ENCODE data around the gene CCNB2.

DNA sequence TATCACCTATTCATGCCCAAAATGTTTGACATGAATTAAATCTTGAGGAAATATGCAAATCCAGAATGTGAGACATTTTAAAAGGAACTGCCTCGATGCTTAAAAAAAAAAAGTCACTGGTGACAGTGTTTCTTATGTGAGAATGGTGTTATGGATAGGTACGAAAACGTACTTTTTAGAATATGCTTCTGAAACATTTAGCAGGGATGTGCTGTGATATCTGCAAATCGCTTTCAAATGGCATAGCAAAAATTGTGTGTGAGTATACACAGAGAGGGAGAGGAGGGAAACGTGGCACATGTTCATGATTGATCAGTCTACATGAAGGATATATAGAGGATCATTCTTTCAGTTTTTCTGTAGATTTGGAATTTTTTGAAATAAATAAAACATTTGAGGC lies 16.0 kb downstream of the CCNB2 start:
- TF ChIP-seq, protein P1, sequence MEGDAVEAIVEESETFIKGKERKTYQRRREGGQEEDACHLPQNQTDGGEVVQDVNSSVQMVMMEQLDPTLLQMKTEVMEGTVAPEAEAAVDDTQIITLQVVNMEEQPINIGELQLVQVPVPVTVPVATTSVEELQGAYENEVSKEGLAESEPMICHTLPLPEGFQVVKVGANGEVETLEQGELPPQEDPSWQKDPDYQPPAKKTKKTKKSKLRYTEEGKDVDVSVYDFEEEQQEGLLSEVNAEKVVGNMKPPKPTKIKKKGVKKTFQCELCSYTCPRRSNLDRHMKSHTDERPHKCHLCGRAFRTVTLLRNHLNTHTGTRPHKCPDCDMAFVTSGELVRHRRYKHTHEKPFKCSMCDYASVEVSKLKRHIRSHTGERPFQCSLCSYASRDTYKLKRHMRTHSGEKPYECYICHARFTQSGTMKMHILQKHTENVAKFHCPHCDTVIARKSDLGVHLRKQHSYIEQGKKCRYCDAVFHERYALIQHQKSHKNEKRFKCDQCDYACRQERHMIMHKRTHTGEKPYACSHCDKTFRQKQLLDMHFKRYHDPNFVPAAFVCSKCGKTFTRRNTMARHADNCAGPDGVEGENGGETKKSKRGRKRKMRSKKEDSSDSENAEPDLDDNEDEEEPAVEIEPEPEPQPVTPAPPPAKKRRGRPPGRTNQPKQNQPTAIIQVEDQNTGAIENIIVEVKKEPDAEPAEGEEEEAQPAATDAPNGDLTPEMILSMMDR (IDR thresholded peaks at IDR 0.05; ENCODE audit: poor library complexity) = no peak
- TF ChIP-seq EZH2phosphoT487 (IDR thresholded peaks at IDR 0.05; ENCODE audit: low read depth, severe bottlenecking, unreplicated experiment) = no peak
